SH-SY5Y (cell line): ENCODE data around the gene TRIM9.

Experiments
- GATA2 ChIP-seq: IDR thresholded peaks from 2 replicates; pipeline ENCODE4 v1.6.1; 2011; ENCODE audit warnings: mild to moderate bottlenecking, low read depth, low read length
- GATA3 ChIP-seq: IDR thresholded peaks from 2 replicates; pipeline ENCODE4 v1.6.1; 2011; ENCODE audit warnings: low read depth, mild to moderate bottlenecking, low read length, moderate library complexity

DNA sequence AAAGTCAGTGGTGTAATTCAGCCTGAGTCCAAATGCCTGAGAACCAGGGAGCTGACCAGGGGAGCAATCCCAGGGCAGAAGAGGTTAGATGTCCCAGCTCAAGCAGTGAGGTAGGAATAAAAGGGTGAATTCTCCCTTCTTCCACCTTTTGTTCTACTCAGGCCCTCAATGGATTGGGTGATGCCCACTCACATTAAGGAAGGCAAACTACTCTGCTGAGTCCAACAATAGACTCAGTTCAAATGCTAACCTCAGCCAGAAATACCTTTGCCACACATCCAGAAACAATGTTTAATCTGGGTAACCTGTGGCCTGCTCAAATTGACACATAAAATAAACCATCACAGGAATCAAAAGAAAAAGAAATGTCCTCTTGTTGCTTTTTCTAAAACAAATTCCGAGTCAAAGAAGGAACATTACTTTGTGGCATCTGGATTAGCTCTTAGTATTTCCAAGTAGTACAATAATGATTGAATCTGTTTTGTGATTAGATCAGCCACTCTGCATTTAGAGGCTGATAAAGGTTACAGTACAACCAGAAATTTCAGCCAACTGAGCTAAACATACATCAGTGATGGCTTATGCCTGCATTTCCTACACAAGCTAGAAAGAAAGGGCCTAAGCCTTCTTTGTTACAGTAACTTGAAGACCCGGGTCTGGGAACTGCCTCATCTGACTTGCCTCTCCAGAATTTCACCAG, 43.6 kb upstream of the TRIM9 start:
- TF ChIP-seq GATA2 (no peak), GATA3 (peak; percentile 52; the same call in 1 of the 2 replicates)
